ENCODE data around the gene TBCD.
"Not testable (repeated sequence)": the region's sequence is repeated elsewhere in the genome, so short reads cannot be mapped to it uniquely, and the experiment has no call there.

Gene TBCD

GRCh38 chr17:82942166-82943130 lies 190.6 kb downstream of the TBCD start:
- DNase-seq, result no peak

- DNase-seq, result no peak
Observed at GRCh38 chr17:82943339-82943738, 191.5 kb downstream of the TBCD start.

- DNase-seq, result no peak
Observed at GRCh38 chr17:82943751-82944150, 191.9 kb downstream of the TBCD start.

GRCh38 chr17:82944990-82945389 lies 193.1 kb downstream of the TBCD start:
- DNase-seq, result no peak

- no peak for DNase-seq
Observed at GRCh38 chr17:82946081-82946480, 194.2 kb downstream of the TBCD start.

- DNase-seq, result no peak
Observed at GRCh38 chr17:82947051-82947991, 195.5 kb downstream of the TBCD start.

GRCh38 chr17:82948081-82948511 lies 196.2 kb downstream of the TBCD start:
- no peak for DNase-seq

GRCh38 chr17:82948957-82949356 lies 197.1 kb downstream of the TBCD start:
- DNase-seq, result no peak

- no peak for DNase-seq
Observed at GRCh38 chr17:82949361-82949760, 197.5 kb downstream of the TBCD start.

GRCh38 chr17:82949984-82950383 lies 198.1 kb downstream of the TBCD start:
- no peak for DNase-seq

- no peak for DNase-seq
Observed at GRCh38 chr17:82950525-82951102, 198.7 kb downstream of the TBCD start.

- no peak for DNase-seq
Observed at GRCh38 chr17:82952019-82952418, 200.2 kb downstream of the TBCD start.

- not testable (repeated sequence) for DNase-seq
Observed at GRCh38 chr17:82955106-82955505, 203.2 kb downstream of the TBCD start.

- DNase-seq, result not testable (repeated sequence)
Observed at GRCh38 chr17:82955627-82956026, 203.8 kb downstream of the TBCD start.

- DNase-seq, result no peak
Observed at GRCh38 chr17:82956146-82956725, 204.4 kb downstream of the TBCD start.

- no peak for DNase-seq
Observed at GRCh38 chr17:82956726-82957468, 205.0 kb downstream of the TBCD start.

- no peak for DNase-seq
Observed at GRCh38 chr17:82957469-82957795, 205.6 kb downstream of the TBCD start.

GRCh38 chr17:82957961-82958561 lies 206.2 kb downstream of the TBCD start:
- no peak for DNase-seq

- DNase-seq, result no peak
Observed at GRCh38 chr17:82959242-82959930, 207.5 kb downstream of the TBCD start.

GRCh38 chr17:82959990-82960418 lies 208.1 kb downstream of the TBCD start:
- DNase-seq, result no peak
